KG1 (cell line): ENCODE data around the gene RBM48.
"Not testable (repeated sequence)": the region's sequence is repeated elsewhere in the genome, so short reads cannot be mapped to it uniquely, and the experiment has no call there.

Experiments
- DNase-seq: peaks from one replicate; lab custom pipeline; 2025; lab: John Stamatoyannopoulos, UW

RBM48 gene

GRCh38 chr7:92545116-92545515 lies 16.5 kb downstream of the RBM48 start:
- not testable (repeated sequence) for DNase-seq

- no peak for DNase-seq
These were observed 18.4 kb downstream of the RBM48 start for GRCh38 chr7:92546856-92547497.

- no peak for DNase-seq
These were observed 19.0 kb downstream of the RBM48 start for GRCh38 chr7:92547579-92547978.

GRCh38 chr7:92550194-92550593 lies 21.6 kb downstream of the RBM48 start:
- DNase-seq = no peak

- DNase-seq = no peak
These were observed 28.7 kb downstream of the RBM48 start for GRCh38 chr7:92557249-92557648.

GRCh38 chr7:92557808-92558362 lies 29.3 kb downstream of the RBM48 start:
- no peak for DNase-seq

- no peak for DNase-seq
These were observed 32.0 kb downstream of the RBM48 start for GRCh38 chr7:92560602-92561001.

- no peak for DNase-seq
These were observed 34.8 kb downstream of the RBM48 start for GRCh38 chr7:92563345-92563744.

- no peak for DNase-seq
These were observed 38.9 kb downstream of the RBM48 start for GRCh38 chr7:92567460-92567859.

GRCh38 chr7:92569137-92569536 lies 40.5 kb downstream of the RBM48 start:
- DNase-seq = no peak

GRCh38 chr7:92576296-92576695 lies 47.7 kb downstream of the RBM48 start:
- DNase-seq = no peak

GRCh38 chr7:92582948-92583347 lies 54.4 kb downstream of the RBM48 start:
- DNase-seq = no peak

- DNase-seq = no peak
These were observed 56.4 kb downstream of the RBM48 start for GRCh38 chr7:92584953-92585352.

GRCh38 chr7:92586403-92586802 lies 57.8 kb downstream of the RBM48 start:
- no peak for DNase-seq

- no peak for DNase-seq
These were observed 58.2 kb downstream of the RBM48 start for GRCh38 chr7:92586841-92587240.
